Uterus (tissue), 2 donors: ENCODE measurements around the gene GIMAP6.

Experiments used
- CTCF ChIP-seq, 4 experiments: fragments of 200-600 bp in 2 of 4; fragments of 450-650 bp in 2 of 4; sonication (generic) in 2 of 4; IDR thresholded peaks; one replicate each; pipeline ENCODE4 v1.5.1; 2016 to 2019; ENCODE audit warnings: antibody characterized with exemption in 4 of 4, mild to moderate bottlenecking in 2 of 4, moderate library complexity in 1 of 4
- POLR2A ChIP-seq, 2 donors: fragments of 450-650 bp; IDR thresholded peaks; one replicate each; pipeline ENCODE4 v1.6.1; 2016; ENCODE audit warnings: antibody characterized with exemption in 2 of 2, mild to moderate bottlenecking in 1 of 2, moderate library complexity in 1 of 2

- no peak for TF ChIP-seq POLR2A (IDR thresholded peaks at IDR 0.05)
- TF ChIP-seq CTCF (IDR thresholded peaks at IDR 0.05) = no peak
Measured at GRCh38 chr7:150649080-150649385, 16.8 kb upstream of the GIMAP6 start.
